NCI-H2029 treated with DMSO at 0.1 percent for 48 hours (cell line): ENCODE results near the gene LRRC66.

Source experiments
- DNase-seq: peaks from one replicate; lab custom pipeline; 2025; lab: John Stamatoyannopoulos, UW

Gene LRRC66

DNA sequence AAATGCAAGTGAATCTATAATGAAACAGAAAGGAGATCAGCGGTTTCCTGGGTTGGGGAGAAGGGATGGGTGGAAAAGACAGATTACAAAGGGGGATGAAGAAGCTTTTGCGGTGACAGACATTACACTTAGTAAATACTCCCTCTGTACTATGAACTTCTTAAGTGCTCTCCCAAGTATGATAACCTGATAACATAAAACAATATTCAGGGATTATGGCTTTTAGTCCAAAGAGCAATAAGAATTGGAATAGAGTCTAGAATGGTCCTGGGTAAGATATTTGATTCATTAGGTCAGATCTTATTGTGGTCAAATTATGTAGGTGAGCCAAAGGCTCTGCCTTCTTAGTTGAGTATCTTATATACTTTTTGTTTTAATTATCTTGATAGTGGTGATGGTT lies 9.2 kb downstream of the LRRC66 start:
- DNase-seq: no peak

DNA sequence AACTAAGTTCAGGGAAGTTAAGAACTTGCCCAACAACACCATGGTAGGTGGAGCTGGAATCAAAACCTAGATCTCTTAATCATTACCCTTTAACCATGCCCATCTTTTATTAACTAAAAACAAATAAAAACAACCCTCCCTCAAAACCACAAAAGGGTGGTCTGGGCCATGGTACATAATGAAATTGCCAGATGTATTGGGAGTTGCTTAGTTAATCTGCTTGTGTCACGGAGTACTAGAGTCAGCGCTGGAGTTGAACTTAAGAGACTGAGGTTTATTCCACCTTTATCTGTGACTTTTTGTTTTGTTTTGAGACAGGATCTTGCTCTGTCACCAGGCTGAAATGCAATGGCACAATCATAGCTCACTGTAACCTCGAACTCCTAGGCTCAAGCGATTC lies 13.3 kb downstream of the LRRC66 start:
- DNase-seq: no peak

DNA sequence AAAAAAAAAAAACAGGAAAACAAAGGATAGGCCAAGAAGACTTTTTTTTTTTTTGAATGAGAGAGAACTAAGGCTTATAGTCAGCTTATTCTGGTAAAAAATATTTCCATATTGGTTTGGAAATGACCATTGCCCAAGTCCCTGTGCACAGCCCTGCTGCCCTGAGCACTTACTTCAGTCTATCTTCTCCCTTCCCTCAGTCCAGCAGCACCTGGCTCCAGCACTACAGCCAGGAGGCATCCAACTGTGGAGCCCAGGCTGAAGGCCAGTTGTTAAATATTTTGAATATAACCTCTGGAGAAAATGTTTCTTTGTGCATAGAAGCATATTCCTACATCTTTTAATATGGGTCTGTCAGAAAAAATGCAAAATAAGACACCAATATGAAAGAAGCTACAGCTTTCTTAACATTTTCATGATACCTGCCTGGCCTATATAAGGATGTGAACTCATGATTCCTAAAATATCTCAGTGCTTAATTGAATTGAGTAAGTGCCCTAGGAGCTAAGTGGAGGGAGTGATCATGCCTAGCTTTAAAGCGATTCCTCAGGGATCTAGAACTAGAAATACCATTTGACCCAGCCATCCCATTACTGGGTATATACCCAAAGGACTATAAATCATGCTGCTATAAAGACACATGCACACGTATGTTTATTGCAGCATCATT lies 14.4 kb downstream of the LRRC66 start:
- DNase-seq: no peak

DNA sequence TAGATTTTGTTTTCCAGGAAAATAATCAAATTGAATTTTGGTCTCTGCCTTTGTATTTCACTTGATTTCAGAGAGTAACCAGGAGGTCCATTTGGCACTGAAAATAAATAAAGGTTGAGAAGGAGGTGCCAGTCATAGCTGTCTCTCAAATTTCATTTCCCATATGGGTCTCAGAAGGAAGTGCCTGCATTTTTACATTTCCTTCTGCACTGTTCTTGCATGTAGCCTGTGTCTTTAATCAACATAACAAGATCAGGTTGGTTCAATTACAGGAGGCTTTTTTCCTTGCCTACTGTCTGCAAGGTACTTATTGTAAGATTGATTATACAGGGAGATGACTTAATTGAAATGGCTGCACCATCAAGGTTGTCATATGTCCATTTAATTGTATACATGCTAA lies 15.7 kb downstream of the LRRC66 start:
- no peak for DNase-seq

DNA sequence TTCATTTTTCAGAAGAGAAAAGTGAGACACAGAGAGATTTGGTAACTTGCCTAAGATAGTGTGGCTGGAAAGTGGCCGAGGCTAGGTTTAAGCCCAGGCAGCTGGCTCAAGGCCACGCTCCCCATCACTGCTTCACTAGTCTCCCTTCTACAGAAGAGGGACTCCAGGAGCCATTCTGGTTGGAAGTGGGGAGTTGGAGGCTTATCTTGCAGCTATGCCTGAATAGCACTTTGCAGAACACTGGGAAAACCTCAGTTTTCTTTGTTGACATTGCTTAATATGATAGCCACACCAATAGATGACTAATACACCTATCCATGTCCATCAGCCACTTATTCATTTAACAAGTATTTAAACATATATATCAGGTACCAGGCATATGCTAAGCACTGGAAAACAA lies 18.5 kb downstream of the LRRC66 start:
- no peak for DNase-seq

DNA sequence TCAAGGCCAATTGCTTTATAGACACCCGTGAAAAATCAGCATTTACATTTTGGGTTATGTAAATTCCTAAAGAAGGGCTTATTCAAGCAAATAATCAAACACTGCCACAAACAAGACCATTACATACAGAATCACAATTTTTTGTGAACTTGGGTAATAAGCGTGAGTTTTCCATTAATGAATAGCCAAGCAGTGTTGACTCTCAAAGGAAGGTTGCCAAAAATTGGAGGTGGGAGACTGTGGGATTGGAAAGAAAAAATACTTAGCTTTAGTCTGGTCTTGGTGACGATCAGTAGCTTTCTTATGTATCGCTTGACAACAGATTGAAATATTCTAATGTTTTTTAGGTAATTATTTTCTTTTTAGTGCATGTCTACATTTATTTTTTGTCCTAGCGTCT lies 20.9 kb downstream of the LRRC66 start:
- DNase-seq: no peak

DNA sequence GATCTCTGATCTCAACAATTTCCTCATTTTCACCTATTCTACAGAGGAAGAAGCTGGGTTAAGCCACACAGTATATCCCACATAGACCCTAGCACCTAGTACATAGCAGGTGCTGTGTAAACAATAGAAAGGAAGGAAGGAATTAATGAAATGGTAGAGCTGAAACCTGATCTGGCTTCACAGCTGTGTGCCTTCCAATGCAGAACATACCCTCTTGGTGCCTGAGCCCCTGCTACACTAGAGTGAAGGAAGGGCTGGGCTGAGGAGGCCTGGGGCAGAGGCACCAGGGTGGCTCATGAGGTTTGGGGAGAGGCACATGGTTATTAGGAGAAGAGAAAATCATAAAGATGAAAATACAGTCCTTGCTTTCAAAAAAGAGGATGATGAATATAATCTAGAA lies 21.3 kb downstream of the LRRC66 start:
- no peak for DNase-seq

DNA sequence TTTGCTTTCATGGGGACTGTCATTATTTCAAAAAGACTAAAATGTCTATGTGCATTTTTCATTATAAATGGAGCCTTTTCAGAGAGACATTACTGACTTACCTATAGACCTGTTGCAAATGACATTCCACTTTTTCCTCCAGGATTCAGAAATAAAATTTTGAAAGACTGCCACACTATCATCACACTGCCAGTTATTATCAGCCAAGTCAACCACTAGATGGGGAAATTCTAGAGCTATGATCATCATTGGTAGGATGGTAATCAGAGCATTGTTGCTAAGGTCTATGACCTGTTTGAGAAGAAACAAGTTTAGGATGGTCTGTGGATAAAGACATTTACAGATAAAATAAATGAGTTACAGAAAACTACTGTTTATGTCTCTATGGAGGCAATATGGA lies 22.5 kb downstream of the LRRC66 start:
- DNase-seq: no peak

DNA sequence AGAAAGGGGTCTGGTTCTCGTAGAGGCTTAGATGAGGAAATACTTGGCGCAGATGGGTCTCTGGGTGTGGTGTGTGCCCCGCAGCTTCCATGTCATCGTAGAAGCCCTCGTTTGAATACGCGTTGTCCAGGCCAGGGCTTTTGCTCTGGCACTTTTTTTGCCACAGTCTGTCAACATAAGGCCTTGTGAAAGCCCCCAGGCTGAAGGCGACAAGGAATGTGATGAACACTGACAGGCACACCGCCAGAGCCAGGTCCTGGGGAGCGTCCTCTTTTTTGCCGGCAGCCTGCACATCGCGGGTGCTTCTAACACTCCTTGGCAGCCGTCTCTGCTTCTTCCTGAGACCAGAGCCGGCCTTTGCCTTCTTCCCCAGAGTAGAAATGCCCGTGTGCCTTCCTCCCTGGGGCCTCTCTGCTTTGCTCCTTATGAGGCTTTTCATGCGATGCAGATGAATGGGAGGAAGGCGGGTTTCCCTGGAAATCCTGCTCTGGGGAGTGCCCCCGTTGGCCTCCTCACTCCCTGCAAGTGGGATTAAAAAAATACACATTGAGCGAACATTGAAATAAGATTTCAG lies 24.4 kb downstream of the LRRC66 start:
- DNase-seq: no peak

DNA sequence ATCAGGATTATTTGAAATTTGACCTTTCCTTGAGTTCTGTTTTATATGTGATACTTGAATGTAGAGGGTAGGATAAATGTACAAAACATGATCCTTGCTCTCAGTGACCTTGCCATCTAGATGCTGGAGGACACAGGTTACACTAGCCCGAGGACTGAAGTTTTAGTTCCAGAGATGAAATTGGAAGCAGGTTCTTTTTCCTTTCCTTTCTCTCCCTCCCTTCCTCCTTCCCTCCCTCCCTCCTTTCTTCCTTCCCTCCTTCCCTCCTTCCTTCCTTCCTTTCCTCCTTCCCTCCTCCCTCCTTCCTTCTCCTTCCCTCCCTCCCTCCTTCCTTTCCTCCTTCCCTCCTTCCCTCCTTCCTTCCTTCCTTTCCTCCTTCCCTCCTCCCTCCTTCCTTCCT lies 54.3 kb downstream of the LRRC66 start:
- no peak for DNase-seq

DNA sequence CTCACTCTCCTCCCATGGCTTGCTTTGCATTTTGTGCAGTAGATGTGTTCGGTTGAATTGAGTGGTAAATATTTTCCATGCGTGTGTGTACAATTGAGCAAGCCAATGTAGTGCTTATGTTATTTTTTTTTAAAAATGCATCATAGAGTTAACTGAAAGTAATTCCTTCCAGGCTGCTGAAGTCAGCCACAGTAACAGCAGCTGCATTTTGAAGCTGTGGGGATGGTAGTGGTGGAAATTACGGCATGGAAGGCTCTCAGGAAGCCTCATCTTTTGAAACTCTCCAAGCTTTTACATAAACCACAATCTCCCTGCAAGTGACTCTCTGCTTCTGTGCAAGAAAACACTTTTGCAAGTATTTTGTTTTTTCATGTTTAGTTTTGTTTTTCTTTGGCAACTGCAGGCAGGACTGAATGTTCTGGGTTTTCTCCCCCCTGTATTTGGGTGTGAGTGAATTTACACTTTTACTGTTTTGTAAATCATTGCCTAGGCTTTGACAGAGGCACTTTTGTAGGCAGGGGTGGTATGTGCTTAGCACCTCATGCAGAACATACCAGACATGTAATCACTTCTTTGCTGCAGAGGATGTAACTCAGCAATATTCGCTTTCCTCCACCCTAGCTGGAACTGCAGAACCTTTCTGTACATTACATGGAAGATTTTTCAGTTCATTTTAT lies 56.2 kb downstream of the LRRC66 start:
- no peak for DNase-seq

DNA sequence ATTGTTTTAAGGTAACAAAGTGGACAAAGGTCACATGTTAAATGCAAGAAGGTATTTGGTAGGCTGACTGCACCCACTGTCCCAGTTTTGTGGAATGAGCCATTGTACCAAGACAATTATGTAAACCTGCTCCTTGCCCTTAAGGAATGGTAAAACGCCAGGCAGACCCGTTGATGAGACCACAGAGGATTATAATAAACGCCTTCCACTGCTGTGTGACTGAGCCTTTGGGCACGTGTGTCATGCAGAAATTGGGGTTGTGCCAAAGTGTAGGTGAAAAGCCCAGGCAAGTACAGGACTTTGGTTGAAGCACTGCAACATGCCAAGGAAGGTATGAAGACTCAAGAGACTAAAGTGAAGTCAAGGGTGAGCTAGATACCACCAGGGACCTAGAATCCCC lies 59.7 kb downstream of the LRRC66 start:
- no peak for DNase-seq

DNA sequence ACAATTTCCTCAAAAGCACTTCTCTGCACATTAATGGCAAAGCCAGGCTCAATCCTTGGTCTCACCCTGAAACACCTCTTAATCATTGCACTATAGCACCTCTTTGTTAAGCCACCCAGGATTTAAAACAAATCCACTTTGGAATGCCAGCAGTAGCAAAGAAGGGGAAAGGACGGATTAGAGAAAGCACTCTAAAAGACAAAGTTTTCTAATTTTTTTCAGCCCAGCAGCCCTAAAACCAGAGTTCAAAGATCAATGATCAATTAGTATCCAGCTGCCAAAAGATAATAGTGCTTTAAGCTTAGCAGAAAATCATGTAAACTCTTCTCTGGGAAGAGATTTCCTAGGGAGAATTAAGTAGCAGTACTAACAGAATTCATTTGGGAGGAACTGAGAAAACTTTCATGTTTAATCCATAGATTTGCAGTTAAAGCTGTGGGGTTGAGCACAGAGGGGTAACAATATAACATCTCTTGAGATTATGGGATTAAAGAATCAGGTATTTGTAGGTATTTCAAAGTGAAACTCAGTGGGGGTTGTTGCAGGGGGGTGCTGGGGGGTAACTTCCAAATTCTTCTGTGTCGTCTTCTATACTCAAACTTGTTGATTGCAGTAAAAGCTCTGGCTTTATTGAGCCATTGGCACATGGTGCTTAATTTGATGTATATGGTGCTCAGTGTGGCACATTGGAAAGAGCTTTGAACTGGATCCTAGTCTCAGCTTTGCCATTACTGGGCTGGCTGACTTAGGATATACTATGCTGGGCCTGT lies 61.8 kb downstream of the LRRC66 start:
- no peak for DNase-seq
